AG10803 (cell line): ENCODE measurements around the gene LCLAT1.

ENCODE experiments used
- DNase-seq: peaks from one replicate; pipeline ENCODE4 v3.0.0; 2010; ENCODE audit warnings: low read depth
- H3K4me3 ChIP-seq: 2 replicates; pipeline ENCODE4 v1.5.1; 2011; ENCODE audit warnings: mild to moderate bottlenecking, low read length, control low read depth
- CTCF ChIP-seq: conservative IDR thresholded peaks from 2 replicates; pipeline ENCODE4 v1.5.1; 2011; ENCODE audit warnings: mild to moderate bottlenecking, low read length, control low read depth, inconsistent platforms

LCLAT1 gene

GRCh38 chr2:30565851-30566358 lies 118.9 kb downstream of the LCLAT1 start:
- DNase-seq, result peak; percentile 86
- peak overlapping the region; percentile 7; the same call in 1 of the 2 replicates for H3K4me3 ChIP-seq
- TF ChIP-seq CTCF, result no peak

GRCh38 chr2:30566631-30567030 lies 119.6 kb downstream of the LCLAT1 start:
- DNase-seq, result peak; percentile 93
- H3K4me3 ChIP-seq, result no peak overlapping the region
- TF ChIP-seq CTCF, result no peak

- no peak overlapping the region for H3K4me3 ChIP-seq
- no peak for TF ChIP-seq CTCF
- no peak for DNase-seq
Measured at GRCh38 chr2:30567317-30567716, 120.3 kb downstream of the LCLAT1 start.

GRCh38 chr2:30569946-30570345 lies 122.9 kb downstream of the LCLAT1 start:
- H3K4me3 ChIP-seq, result no peak overlapping the region
- no peak for TF ChIP-seq CTCF

GRCh38 chr2:30577151-30577550 lies 130.1 kb downstream of the LCLAT1 start:
- TF ChIP-seq CTCF, result no peak
- no peak for DNase-seq
- H3K4me3 ChIP-seq, result no peak overlapping the region

More at GRCh38 chr2:30569946-30570345, 122.9 kb downstream of the LCLAT1 start:
- DNase-seq, result peak; percentile 38

GRCh38 chr2:30580391-30580790 lies 133.3 kb downstream of the LCLAT1 start:
- DNase-seq, result no peak
- no peak overlapping the region for H3K4me3 ChIP-seq

More at GRCh38 chr2:30580391-30580790, 133.3 kb downstream of the LCLAT1 start:
- TF ChIP-seq CTCF, result no peak
